Measurements from ENCODE around the gene SGSM1. TPM values are rescaled to one million over a fixed set of nuclear protein-coding genes. Genes with fewer than 3 reads are reported as not detected.

Gene SGSM1
- total and polyA plus RNA-seq, 2 of the 4 experiments (the other 2 are of a cell fraction), result not detected

DNA sequence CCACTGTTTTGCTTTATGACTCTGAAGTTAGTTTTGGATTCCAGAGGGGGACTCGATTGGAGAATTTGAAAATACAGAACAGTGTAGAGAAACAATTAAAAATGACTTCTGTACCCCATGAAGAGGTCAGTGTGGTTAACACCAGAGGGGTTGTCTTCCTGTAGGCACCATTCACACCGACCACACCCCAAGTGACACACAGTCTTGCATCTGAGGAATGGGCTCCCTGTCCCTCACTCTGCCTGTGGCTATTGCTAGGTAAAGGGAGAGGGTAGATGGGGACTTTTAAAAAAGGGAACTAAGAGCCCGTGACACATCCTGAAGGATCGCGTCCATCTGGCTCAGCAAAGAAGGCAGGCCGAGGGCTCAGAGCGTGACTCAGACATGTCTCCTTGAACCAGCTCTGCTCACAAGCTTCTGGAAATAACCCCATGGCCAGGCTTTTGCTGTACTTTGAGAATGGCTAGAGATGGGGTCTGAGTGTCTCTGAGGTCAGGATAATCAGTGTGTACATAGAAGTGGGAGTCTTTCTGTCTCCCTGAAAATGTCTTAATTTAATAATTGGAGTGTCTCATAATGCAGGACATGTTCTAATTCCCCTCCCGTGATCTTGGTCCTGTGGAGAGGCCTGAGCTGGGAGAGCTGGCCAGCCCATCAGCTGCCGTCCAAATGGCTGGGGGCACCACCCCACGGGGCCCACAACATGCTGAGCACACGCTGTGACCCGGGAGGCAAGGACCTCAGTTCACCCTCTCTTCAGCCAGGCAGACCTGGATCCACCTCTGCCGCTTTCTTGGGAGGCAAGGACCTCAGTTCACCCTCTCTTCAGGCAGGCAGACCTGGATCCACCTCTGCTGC is 39.3 kb downstream of the SGSM1 start:
- no peak overlapping the region for H2BK15ac ChIP-seq (ENCODE audit: low read depth, low read length)
- BruUV-seq (replicated peaks), result no TSS peak
- no peaks in the 10 kb centered on the region for H3K9me1 ChIP-seq (ENCODE audit: insufficient read depth, low read length)
- H3K79me1 ChIP-seq (ENCODE audit: low read depth in 1 of 2, low read length in 2 of 2), result no peaks in the 10 kb centered on the region
- H2AK5ac ChIP-seq (ENCODE audit: low read depth, low read length), result no peak overlapping the region
- no peak overlapping the region for H2BK5ac ChIP-seq (ENCODE audit: low read depth, low read length, poor library complexity, severe bottlenecking)
- no peak overlapping the region for H3K27ac ChIP-seq (ENCODE audit: insufficient read depth, low read length)
- ATAC-seq (ENCODE audit: low read depth) (no peak), DNase-seq (peak; percentile 9)
- no peaks in the 10 kb centered on the region for H4K20me1 ChIP-seq (ENCODE audit: insufficient read depth, low read length)
- in situ Hi-C loops (cut with MboI; ENCODE audit: low sequenced_read_pairs), result no loop called here
- dilution Hi-C loops (cut with HindIII; ENCODE audit: low sequenced_read_pairs, unreplicated experiment), result no loop called here
- H2AK9ac ChIP-seq (replicated peaks; ENCODE audit: low read depth, low read length, poor library complexity), result no peak overlapping the region
- no peak overlapping the region for H3K4ac ChIP-seq (ENCODE audit: low read depth, low read length)
- no peak overlapping the region for H4K91ac ChIP-seq (ENCODE audit: insufficient read depth, low read depth, low read length)
- ChIA-PET POLR2A (ENCODE audit: unreplicated experiment) (no interaction called here), CTCF (interaction anchor here (1.2 kb wide), 1 partner anchor 42 kb away, joined by 5 read pairs; no protein-coding TSS in a partner anchor)
- no peak overlapping the region for H3K9ac ChIP-seq (ENCODE audit: low read depth, low read length)
- no peak overlapping the region for H3K18ac ChIP-seq (ENCODE audit: low read depth, low read length)
- H2BK20ac ChIP-seq (ENCODE audit: low read depth, low read length), result no peak overlapping the region
- H3K14ac ChIP-seq (replicated peaks; ENCODE audit: low read depth, low read length), result no peak overlapping the region
- no peak overlapping the region for H2BK120ac ChIP-seq (ENCODE audit: low read depth, low read length)
- H3K9me3 ChIP-seq (ENCODE audit: control insufficient read depth, insufficient read depth, low read length), result no peaks in the 10 kb centered on the region
- no peak overlapping the region for H3K4me2 ChIP-seq (ENCODE audit: low read depth, low read length)
- H4K8ac ChIP-seq (ENCODE audit: low read depth in 2 of 2, low read length in 2 of 2), result no peak overlapping the region
- no peak overlapping the region for H3K23ac ChIP-seq (ENCODE audit: low read depth, low read length)
- no peaks in the 10 kb centered on the region for H3K36me3 ChIP-seq (ENCODE audit: control insufficient read depth, insufficient read depth, low read length)
- H4K5ac ChIP-seq (ENCODE audit: low read depth, low read length), result no peak overlapping the region
- no peak overlapping the region for H3K56ac ChIP-seq (ENCODE audit: extremely low read depth, insufficient read depth, low read length)
- H3K4me1 ChIP-seq (ENCODE audit: control insufficient read depth, insufficient read depth, low read length), result no peaks in the 10 kb centered on the region
- no peak overlapping the region for H3K4me3 ChIP-seq (ENCODE audit: insufficient read depth, low read depth, low read length)
- 50% methylated on average over 3 of the region's 13 CpGs; no CpG with 5 or more reads in 1 of the 2 experiments for WGBS, 2 experiments (ENCODE audit: extremely low coverage in 2 of 2, insufficient read length in 1 of 2)
- no peak overlapping the region for H2AFZ ChIP-seq (replicated peaks; ENCODE audit: low read length, poor library complexity)
- no peaks in the 10 kb centered on the region for H3K27me3 ChIP-seq (ENCODE audit: control insufficient read depth, insufficient read depth, low read length)
- intact Hi-C loops (cut with micrococcal nuclease), result no loop called here
- TF ChIP-seq CEBPB (IDR thresholded peaks at IDR 0.05; ENCODE audit: low read depth, low read length) (no peak), POLR2A (IDR thresholded peaks at IDR 0.05; ENCODE audit: low read depth, low read length) (no peak), BHLHE40 (IDR thresholded peaks at IDR 0.05; ENCODE audit: low read depth, low read length) (no peak), NFE2L2 (IDR thresholded peaks at IDR 0.05; ENCODE audit: low read depth, low read length) (no peak), RCOR1 (IDR thresholded peaks at IDR 0.05; ENCODE audit: insufficient replicate concordance, low read length) (no peak), MAZ (IDR thresholded peaks at IDR 0.05; ENCODE audit: borderline replicate concordance, low read depth, low read length) (no peak), FOS (IDR thresholded peaks at IDR 0.05; ENCODE audit: low read depth, low read length) (no peak), MXI1 (IDR thresholded peaks at IDR 0.05; ENCODE audit: borderline replicate concordance, low read depth, low read length) (no peak), RAD21 (IDR thresholded peaks at IDR 0.05; ENCODE audit: low read length) (no peak), RFX5 (IDR thresholded peaks at IDR 0.05; ENCODE audit: low read depth, low read length) (no peak), MAFK (IDR thresholded peaks at IDR 0.05; ENCODE audit: low read depth, low read length) (no peak), CHD1 (IDR thresholded peaks at IDR 0.05; ENCODE audit: low read depth, low read length) (no peak)
- TF ChIP-seq, protein P1, sequence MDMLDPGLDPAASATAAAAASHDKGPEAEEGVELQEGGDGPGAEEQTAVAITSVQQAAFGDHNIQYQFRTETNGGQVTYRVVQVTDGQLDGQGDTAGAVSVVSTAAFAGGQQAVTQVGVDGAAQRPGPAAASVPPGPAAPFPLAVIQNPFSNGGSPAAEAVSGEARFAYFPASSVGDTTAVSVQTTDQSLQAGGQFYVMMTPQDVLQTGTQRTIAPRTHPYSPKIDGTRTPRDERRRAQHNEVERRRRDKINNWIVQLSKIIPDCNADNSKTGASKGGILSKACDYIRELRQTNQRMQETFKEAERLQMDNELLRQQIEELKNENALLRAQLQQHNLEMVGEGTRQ (IDR thresholded peaks at IDR 0.05; ENCODE audit: low read depth, low read length), result no peak
- TF ChIP-seq, protein P2, sequence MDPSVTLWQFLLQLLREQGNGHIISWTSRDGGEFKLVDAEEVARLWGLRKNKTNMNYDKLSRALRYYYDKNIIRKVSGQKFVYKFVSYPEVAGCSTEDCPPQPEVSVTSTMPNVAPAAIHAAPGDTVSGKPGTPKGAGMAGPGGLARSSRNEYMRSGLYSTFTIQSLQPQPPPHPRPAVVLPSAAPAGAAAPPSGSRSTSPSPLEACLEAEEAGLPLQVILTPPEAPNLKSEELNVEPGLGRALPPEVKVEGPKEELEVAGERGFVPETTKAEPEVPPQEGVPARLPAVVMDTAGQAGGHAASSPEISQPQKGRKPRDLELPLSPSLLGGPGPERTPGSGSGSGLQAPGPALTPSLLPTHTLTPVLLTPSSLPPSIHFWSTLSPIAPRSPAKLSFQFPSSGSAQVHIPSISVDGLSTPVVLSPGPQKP (IDR thresholded peaks at IDR 0.05; ENCODE audit: borderline replicate concordance, low read depth, low read length), result no peak
- TF ChIP-seq, protein P3, sequence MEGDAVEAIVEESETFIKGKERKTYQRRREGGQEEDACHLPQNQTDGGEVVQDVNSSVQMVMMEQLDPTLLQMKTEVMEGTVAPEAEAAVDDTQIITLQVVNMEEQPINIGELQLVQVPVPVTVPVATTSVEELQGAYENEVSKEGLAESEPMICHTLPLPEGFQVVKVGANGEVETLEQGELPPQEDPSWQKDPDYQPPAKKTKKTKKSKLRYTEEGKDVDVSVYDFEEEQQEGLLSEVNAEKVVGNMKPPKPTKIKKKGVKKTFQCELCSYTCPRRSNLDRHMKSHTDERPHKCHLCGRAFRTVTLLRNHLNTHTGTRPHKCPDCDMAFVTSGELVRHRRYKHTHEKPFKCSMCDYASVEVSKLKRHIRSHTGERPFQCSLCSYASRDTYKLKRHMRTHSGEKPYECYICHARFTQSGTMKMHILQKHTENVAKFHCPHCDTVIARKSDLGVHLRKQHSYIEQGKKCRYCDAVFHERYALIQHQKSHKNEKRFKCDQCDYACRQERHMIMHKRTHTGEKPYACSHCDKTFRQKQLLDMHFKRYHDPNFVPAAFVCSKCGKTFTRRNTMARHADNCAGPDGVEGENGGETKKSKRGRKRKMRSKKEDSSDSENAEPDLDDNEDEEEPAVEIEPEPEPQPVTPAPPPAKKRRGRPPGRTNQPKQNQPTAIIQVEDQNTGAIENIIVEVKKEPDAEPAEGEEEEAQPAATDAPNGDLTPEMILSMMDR (conservative IDR thresholded peaks at IDR 0.05; ENCODE audit: low read depth, low read length), result no peak

All from IMR-90 (cell line).